ENCODE results near the gene ZNF507.

Gene ZNF507

GRCh38 chr19:32345261-32346207, at the start of gene ZNF507:
Gene ZNF507 (plus strand): TSS chr19:32345610. CDS start chr19:32352831, 7,221 bp downstream.
- DNase-seq: peak; percentile 79

GRCh38 chr19:32296694-32297093, 48.7 kb upstream of the ZNF507 start:
- DNase-seq: no peak

GRCh38 chr19:32302778-32303177, 42.6 kb upstream of the ZNF507 start:
- DNase-seq: no peak

- DNase-seq: no peak
These were observed 42.2 kb upstream of the ZNF507 start for GRCh38 chr19:32303193-32303592.

GRCh38 chr19:32307591-32307990, 37.8 kb upstream of the ZNF507 start:
- no peak for DNase-seq

- no peak for DNase-seq
These were observed 36.9 kb upstream of the ZNF507 start for GRCh38 chr19:32308431-32309077.

GRCh38 chr19:32309711-32310390, 35.6 kb upstream of the ZNF507 start:
- no peak for DNase-seq

GRCh38 chr19:32311371-32311770, 34.0 kb upstream of the ZNF507 start:
- DNase-seq: no peak

- DNase-seq: no peak
These were observed 31.7 kb upstream of the ZNF507 start for GRCh38 chr19:32313569-32314265.

GRCh38 chr19:32316034-32316433, 29.4 kb upstream of the ZNF507 start:
- no peak for DNase-seq

GRCh38 chr19:32317086-32317485, 28.3 kb upstream of the ZNF507 start:
- DNase-seq: no peak

GRCh38 chr19:32318884-32319520, 26.4 kb upstream of the ZNF507 start:
- no peak for DNase-seq

GRCh38 chr19:32322541-32322940, 22.9 kb upstream of the ZNF507 start:
- DNase-seq: no peak

- DNase-seq: peak; percentile 80
These were observed 20.7 kb upstream of the ZNF507 start for GRCh38 chr19:32324631-32325285.

- no peak for DNase-seq
These were observed 15.1 kb upstream of the ZNF507 start for GRCh38 chr19:32330213-32330857.

- no peak for DNase-seq
These were observed 12.2 kb upstream of the ZNF507 start for GRCh38 chr19:32333227-32333626.

GRCh38 chr19:32336259-32337083, 8.9 kb upstream of the ZNF507 start:
- DNase-seq: no peak

- DNase-seq: no peak
These were observed 8.2 kb upstream of the ZNF507 start for GRCh38 chr19:32337084-32337808.

GRCh38 chr19:32339423-32339822, 6.0 kb upstream of the ZNF507 start:
- no peak for DNase-seq

Data from NCI-H526 treated with DMSO at 0.1 percent for 48 hours (cell line).